ENCODE results near the gene FGFRL1. TPM values are rescaled to one million over a fixed set of nuclear protein-coding genes. Genes with fewer than 3 reads are reported as not detected.
"Not testable (repeated sequence)": the region's sequence is repeated elsewhere in the genome, so short reads cannot be mapped to it uniquely, and the experiment has no call there.

Gene FGFRL1
- total RNA-seq, 2 donors from 2014 or later: 15.9 to 18.6 TPM

- Mint-ChIP-seq H3K27ac (no peak overlapping the region), H3K36me3 (ENCODE audit: insufficient read depth in 2 of 2) (peaks cover 0 to 2% of the 10 kb centered on the region in 2 donors), H3K4me3 (no peak overlapping the region), H3K27me3 (ENCODE audit: low read depth) (peaks cover 18% of the 10 kb centered on the region), H3K9me3 (peaks cover 0 to 2% of the 10 kb centered on the region in 2 donors), H3K4me1 (ENCODE audit: low read depth) (no peaks in the 10 kb centered on the region)
- ATAC-seq (replicated peaks in 1 of 2) (no peak), DNase-seq (no peak)
Observed at GRCh38 chr4:1042352-1043055, 31.1 kb downstream of the FGFRL1 start.

GRCh38 chr4:1043162-1043561 is 31.7 kb downstream of the FGFRL1 start:
- no peaks in the 10 kb centered on the region for H3K4me1 Mint-ChIP-seq (ENCODE audit: low read depth)
- DNase-seq: no peak

DNA sequence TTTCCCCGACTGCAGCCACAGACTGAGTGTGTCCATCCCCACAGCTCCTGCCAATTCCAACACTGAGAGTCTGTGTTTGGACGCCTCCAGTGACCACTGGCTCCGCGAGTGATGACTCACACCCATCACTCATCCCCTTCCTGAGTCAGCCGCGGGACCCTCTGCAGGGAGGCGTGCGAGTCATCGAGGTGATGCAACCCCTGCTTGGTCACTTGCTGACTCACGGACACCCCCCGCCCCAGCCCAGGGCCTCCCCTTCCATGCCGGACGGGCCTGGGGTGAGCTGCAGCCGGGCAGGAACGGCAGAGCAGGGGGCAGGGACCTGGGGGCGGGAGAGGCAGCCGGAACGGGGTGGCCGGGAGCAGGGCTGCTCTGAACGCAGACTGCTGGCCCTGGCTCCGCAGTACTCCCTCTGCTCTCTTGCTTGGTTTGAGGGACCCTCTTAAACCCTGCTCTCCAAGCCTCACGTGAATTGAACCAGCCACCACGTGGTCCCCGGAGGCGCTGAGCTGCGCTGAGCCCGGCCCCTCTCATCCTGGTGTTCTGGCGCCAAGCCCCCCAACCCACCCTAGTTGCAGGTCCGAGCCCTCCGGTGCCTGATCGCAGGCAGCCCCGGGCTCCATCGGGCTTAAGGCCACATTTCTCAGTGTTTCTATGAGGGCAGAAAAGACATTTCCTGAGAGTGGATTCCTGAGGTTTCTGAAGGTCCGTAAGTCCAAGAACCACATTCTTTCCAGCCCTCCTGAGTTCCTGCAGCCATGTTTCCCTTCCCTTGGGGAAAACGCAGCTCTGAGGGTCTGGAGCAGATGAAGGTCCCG is 32.4 kb downstream of the FGFRL1 start:
- no peak overlapping the region for H3K27ac Mint-ChIP-seq
- H3K36me3 Mint-ChIP-seq (ENCODE audit: insufficient read depth in 2 of 2): peaks cover 0 to 2% of the 10 kb centered on the region in 2 donors
- no peak overlapping the region for H3K4me3 Mint-ChIP-seq
- DNase-seq (peak; percentile 67 to 78), ATAC-seq (replicated peaks in 1 of 2) (peak; percentile 84 to 93)
- H3K9me3 Mint-ChIP-seq: peaks cover 0 to 2% of the 10 kb centered on the region in 2 donors
- H3K27me3 Mint-ChIP-seq (ENCODE audit: low read depth): peaks cover 24% of the 10 kb centered on the region
- H3K4me1 Mint-ChIP-seq (ENCODE audit: low read depth): peaks cover 6% of the 10 kb centered on the region

More at GRCh38 chr4:1043162-1043561, 31.7 kb downstream of the FGFRL1 start:
- Mint-ChIP-seq H3K27me3 (ENCODE audit: low read depth) (peaks cover 24% of the 10 kb centered on the region), H3K9me3 (peaks cover 0 to 2% of the 10 kb centered on the region in 2 donors), H3K4me3 (no peak overlapping the region), H3K36me3 (ENCODE audit: insufficient read depth in 2 of 2) (peaks cover 0 to 2% of the 10 kb centered on the region in 2 donors), H3K27ac (no peak overlapping the region)
- ATAC-seq (replicated peaks in 1 of 2): no peak

GRCh38 chr4:1044469-1045192 is 33.2 kb downstream of the FGFRL1 start:
- DNase-seq (no peak), ATAC-seq (replicated peaks in 1 of 2) (no peak)
- Mint-ChIP-seq H3K27me3 (ENCODE audit: low read depth) (peaks cover 24% of the 10 kb centered on the region), H3K4me1 (ENCODE audit: low read depth) (peaks cover 8% of the 10 kb centered on the region), H3K9me3 (peaks cover 0 to 2% of the 10 kb centered on the region in 2 donors), H3K4me3 (no peak overlapping the region), H3K36me3 (ENCODE audit: insufficient read depth in 2 of 2) (peaks cover 0 to 2% of the 10 kb centered on the region in 2 donors), H3K27ac (no peak overlapping the region)

DNA sequence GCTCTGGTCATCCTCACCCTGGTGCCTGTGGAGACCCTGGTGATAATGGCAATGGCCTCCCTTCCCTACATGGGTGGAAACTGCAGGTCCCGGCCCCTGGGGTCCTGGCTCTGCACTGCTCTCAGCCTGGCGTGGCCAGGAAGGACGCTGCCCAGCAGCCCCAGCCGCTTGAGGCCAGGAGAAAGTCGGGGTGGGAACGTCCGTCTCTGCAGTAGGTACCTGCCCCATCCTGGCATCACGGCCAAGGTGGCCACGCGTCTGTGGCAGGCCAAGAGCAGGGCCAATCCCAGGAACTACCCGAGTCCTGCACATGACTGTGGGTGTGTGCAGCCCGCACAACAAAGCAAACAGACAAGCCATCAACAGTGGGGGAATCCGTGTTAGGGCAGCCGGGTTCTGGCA is 33.8 kb downstream of the FGFRL1 start:
- H3K27me3 Mint-ChIP-seq (ENCODE audit: low read depth): peaks cover 24% of the 10 kb centered on the region
- no peak for DNase-seq
- no peak overlapping the region for H3K27ac Mint-ChIP-seq

GRCh38 chr4:1045595-1046201 is 34.3 kb downstream of the FGFRL1 start:
- no peak overlapping the region for H3K4me3 Mint-ChIP-seq
- H3K4me1 Mint-ChIP-seq (ENCODE audit: low read depth): peaks cover 8% of the 10 kb centered on the region
- peaks cover 24% of the 10 kb centered on the region for H3K27me3 Mint-ChIP-seq (ENCODE audit: low read depth)
- no peak for DNase-seq
- H3K36me3 Mint-ChIP-seq (ENCODE audit: insufficient read depth in 2 of 2): peaks cover 0 to 2% of the 10 kb centered on the region in 2 donors
- H3K27ac Mint-ChIP-seq: no peak overlapping the region
- H3K9me3 Mint-ChIP-seq: peaks cover 0 to 2% of the 10 kb centered on the region in 2 donors
- no peak for ATAC-seq (replicated peaks in 1 of 2)

More for the DNA sequence above, 33.8 kb downstream of the FGFRL1 start:
- no peak for ATAC-seq (replicated peaks in 1 of 2)
- peaks cover 0 to 2% of the 10 kb centered on the region in 2 donors for H3K36me3 Mint-ChIP-seq (ENCODE audit: insufficient read depth in 2 of 2)
- H3K4me1 Mint-ChIP-seq (ENCODE audit: low read depth): peaks cover 8% of the 10 kb centered on the region
- peaks cover 0 to 2% of the 10 kb centered on the region in 2 donors for H3K9me3 Mint-ChIP-seq
- no peak overlapping the region for H3K4me3 Mint-ChIP-seq

GRCh38 chr4:1046581-1047011 is 35.2 kb downstream of the FGFRL1 start:
- not testable (repeated sequence) for H3K4me3 Mint-ChIP-seq; H3K36me3 Mint-ChIP-seq (ENCODE audit: insufficient read depth in 2 of 2); H3K9me3 Mint-ChIP-seq; H3K4me1 Mint-ChIP-seq (ENCODE audit: low read depth); ATAC-seq (replicated peaks in 1 of 2); H3K27ac Mint-ChIP-seq; DNase-seq
- peaks cover 24% of the 10 kb centered on the region for H3K27me3 Mint-ChIP-seq (ENCODE audit: low read depth)

DNA sequence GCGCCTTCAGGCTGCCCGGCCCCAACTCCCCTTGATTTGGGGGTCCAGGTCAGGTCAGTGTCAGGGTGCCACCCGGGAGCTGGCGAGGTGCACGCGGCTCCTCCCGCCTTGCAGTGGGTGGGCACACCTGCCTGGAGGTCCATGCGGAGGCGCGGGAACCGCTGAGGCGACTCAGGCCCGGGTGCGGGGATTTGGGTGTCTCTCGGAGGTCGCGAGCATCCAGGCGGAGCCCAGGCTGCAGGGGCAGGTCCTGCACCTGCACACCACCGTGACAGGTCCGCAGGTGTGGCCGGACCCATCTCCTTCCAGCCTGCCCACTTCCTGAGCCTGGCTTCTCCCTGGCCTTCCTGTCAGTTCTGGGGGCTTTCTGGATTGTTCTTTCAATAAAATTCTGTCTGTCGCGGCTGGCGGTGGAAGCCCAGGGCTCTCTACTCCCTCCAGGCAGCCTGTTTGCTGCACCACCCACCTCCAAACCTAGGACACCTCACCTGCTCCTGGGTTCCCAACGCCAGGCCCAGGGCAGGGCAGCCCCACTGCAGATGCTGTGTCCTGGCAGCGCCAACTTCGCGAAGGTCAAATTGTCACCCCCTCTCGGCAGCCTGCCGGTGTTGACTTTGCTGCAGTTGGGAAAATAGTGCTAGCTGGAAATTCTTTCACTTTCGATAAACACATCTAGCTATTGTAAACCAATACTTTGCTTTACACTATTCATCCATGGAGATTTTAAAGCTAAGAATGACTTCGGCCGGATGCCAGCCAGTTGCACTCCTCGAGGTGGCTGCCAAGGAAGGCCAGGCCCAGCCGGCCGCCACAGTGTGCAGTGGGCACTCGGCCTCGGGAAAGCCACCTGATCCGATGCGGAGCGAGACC is 35.9 kb downstream of the FGFRL1 start:
- H3K27ac Mint-ChIP-seq: no peak overlapping the region
- peaks cover 8% of the 10 kb centered on the region for H3K4me1 Mint-ChIP-seq (ENCODE audit: low read depth)
- DNase-seq (no peak), ATAC-seq (replicated peaks in 1 of 2) (no peak)
- H3K36me3 Mint-ChIP-seq (ENCODE audit: insufficient read depth in 2 of 2): peaks cover 0 to 2% of the 10 kb centered on the region in 2 donors
- H3K4me3 Mint-ChIP-seq: no peak overlapping the region
- peaks cover 24% of the 10 kb centered on the region for H3K27me3 Mint-ChIP-seq (ENCODE audit: low read depth)
- H3K9me3 Mint-ChIP-seq: peaks cover 1 to 2% of the 10 kb centered on the region in 2 donors

- Mint-ChIP-seq H3K27me3 (ENCODE audit: low read depth) (peaks cover 24% of the 10 kb centered on the region), H3K9me3 (peaks cover under 1 to 1% of the 10 kb centered on the region in 2 donors), H3K4me3 (peak overlapping the region in 1 of 2 donors; percentile 0), H3K36me3 (ENCODE audit: insufficient read depth in 2 of 2) (peaks cover 0 to 2% of the 10 kb centered on the region in 2 donors), H3K4me1 (ENCODE audit: low read depth) (peaks cover 8% of the 10 kb centered on the region), H3K27ac (no peak overlapping the region)
- peak in 1 of 2 donors; percentile 4 for ATAC-seq (replicated peaks in 1 of 2)
- DNase-seq: no peak
Observed at GRCh38 chr4:1047976-1048772, 36.7 kb downstream of the FGFRL1 start.

DNA sequence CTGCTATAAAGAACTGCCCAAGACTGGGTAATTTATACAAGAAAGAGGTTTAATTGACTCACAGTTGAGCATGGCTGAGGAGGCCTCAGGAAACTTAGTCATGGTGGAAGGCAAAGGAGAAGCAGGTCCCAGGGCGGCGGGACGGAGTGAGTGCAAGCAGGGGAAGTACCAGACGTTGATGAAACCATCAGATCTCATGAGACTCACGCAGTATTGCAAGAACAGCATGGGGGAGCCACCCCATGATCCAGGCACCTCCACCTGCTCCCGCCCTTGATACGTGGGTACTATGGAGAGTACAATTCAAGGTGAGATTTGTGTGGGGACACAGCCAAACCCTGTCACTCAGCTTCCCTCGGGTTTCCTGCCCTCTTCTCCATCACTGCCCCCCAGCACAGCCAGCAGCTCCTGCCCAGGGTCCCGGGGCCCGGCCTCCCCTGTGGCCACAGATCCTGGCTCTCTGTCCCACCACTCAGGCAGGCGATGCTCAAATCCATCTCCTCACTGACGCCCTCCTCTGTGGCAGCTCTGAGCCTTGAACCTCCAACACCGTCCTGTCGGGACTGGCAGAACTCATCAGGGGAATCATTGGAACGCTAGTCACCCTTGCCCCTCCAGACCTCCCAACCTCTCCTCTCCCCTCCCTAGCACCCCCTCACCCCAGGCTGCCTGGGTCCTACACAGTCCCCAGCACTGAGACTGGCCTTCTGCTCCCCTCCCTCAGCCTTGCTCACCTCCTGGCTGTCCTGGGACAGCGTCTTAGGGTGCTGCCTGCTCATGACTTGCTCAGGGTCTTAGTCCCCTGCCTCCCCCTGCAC is 37.6 kb downstream of the FGFRL1 start:
- Mint-ChIP-seq H3K9me3 (peaks cover 0 to 1% of the 10 kb centered on the region in 2 donors), H3K4me3 (peak overlapping the region in 1 of 2 donors; percentile 0), H3K36me3 (ENCODE audit: insufficient read depth in 2 of 2) (peaks cover 0 to 2% of the 10 kb centered on the region in 2 donors), H3K4me1 (ENCODE audit: low read depth) (peaks cover 8% of the 10 kb centered on the region), H3K27ac (no peak overlapping the region), H3K27me3 (ENCODE audit: low read depth) (peaks cover 24% of the 10 kb centered on the region)
- DNase-seq: peak; percentile 34 to 41
- ATAC-seq (replicated peaks in 1 of 2): peak; percentile 76 to 77

DNA sequence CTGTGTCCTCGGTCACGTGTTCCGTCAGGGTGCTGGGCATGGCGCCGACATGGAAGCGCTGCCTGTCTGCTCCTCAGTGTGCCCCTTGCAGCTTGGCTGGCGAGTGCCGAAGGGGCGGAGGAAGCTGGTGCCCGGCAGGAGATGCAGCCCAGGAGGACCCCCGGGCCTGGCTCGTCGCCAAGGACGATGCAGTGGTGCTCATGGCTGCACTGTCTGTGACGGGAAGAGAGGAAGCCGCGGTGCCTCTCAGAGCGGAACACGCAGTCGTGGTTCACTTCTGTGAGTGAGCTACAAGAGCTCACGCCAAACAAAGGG is 38.1 kb downstream of the FGFRL1 start:
- no peak for DNase-seq
- Mint-ChIP-seq H3K4me1 (ENCODE audit: low read depth) (peaks cover 8% of the 10 kb centered on the region), H3K9me3 (peaks cover 0 to 1% of the 10 kb centered on the region in 2 donors), H3K4me3 (no peak overlapping the region), H3K27me3 (ENCODE audit: low read depth) (peaks cover 24% of the 10 kb centered on the region), H3K36me3 (ENCODE audit: insufficient read depth in 2 of 2) (peaks cover 0 to 2% of the 10 kb centered on the region in 2 donors), H3K27ac (no peak overlapping the region)
- no peak for ATAC-seq (replicated peaks in 1 of 2)

All from activated T-cell treated with anti-CD3 and anti-CD28 coated beads, Interleukin-2, amount 50 U/mL, for 72 hours (primary cell).